Measurements from ENCODE around the gene DUT.

- TF ChIP-seq CTCF (IDR thresholded peaks at IDR 0.05; ENCODE audit: insufficient read depth, low read depth, low read length) = no peak
- TF ChIP-seq EZH2 (IDR thresholded peaks at IDR 0.05; ENCODE audit: insufficient read depth, low read length) = no peak
Observed at GRCh38 chr15:48381861-48382260, 50.6 kb downstream of the DUT start.
